Mesenchymal stem cell (in vitro differentiated cells and primary cell): ENCODE results near the gene SNX10.

Experiments
- DNase-seq: peaks from one replicate; pipeline ENCODE4 v3.0.0-alpha.2; 2013
- H2AFZ ChIP-seq: one replicate; pipeline ENCODE4 v1.6.1; 2013; ENCODE audit warnings: low read depth, mild to moderate bottlenecking, control low read depth, inconsistent platforms, low read length, moderate library complexity
- H2AK5ac ChIP-seq: 2 replicates; pipeline ENCODE4 v1.6.1; 2013; ENCODE audit warnings: low read length, moderate library complexity, mild to moderate bottlenecking, inconsistent platforms; ENCODE audit not compliant: severe bottlenecking
- H2BK120ac ChIP-seq: one replicate; pipeline ENCODE4 v1.6.1; 2013; ENCODE audit warnings: low read depth, mild to moderate bottlenecking, inconsistent platforms, low read length, moderate library complexity
- H2BK12ac ChIP-seq, 2 experiments: one replicate each; pipeline ENCODE4 v1.6.1; 2013; ENCODE audit warnings: inconsistent platforms in 2 of 2, low read length in 2 of 2, mild to moderate bottlenecking in 2 of 2, moderate library complexity in 2 of 2, control low read depth in 1 of 2
- H2BK15ac ChIP-seq: one replicate; pipeline ENCODE4 v1.6.1; 2013; ENCODE audit warnings: mild to moderate bottlenecking, low read depth, inconsistent platforms; ENCODE audit not compliant: poor library complexity, severe bottlenecking
- H2BK5ac ChIP-seq: 2 replicates; pipeline ENCODE4 v1.6.1; 2013; ENCODE audit warnings: low read depth, mild to moderate bottlenecking, low read length, control low read depth, inconsistent platforms; ENCODE audit not compliant: poor library complexity, severe bottlenecking
- H3K14ac ChIP-seq, 2 experiments: one replicate each; pipeline ENCODE4 v1.6.1; 2013; ENCODE audit warnings: inconsistent platforms in 2 of 2, low read length in 2 of 2, control low read depth in 1 of 2, mild to moderate bottlenecking in 1 of 2, moderate library complexity in 1 of 2
- H3K18ac ChIP-seq, 2 experiments: one replicate each; pipeline ENCODE4 v1.6.1; 2013; ENCODE audit warnings: inconsistent platforms in 2 of 2, low read length in 2 of 2, control low read depth in 1 of 2, low read depth in 1 of 2, mild to moderate bottlenecking in 1 of 2
- H3K23ac ChIP-seq, 2 experiments: one replicate each; pipeline ENCODE4 v1.6.1; 2013; ENCODE audit warnings: inconsistent platforms in 2 of 2, low read length in 2 of 2, mild to moderate bottlenecking in 2 of 2, moderate library complexity in 2 of 2, control low read depth in 1 of 2
- H3K27ac ChIP-seq: 2 replicates; pipeline ENCODE4 v1.5.1; 2013; ENCODE audit warnings: mild to moderate bottlenecking, moderate library complexity, low read length, control low read depth, inconsistent platforms; ENCODE audit not compliant: poor library complexity, severe bottlenecking
- H3K27me3 ChIP-seq, 2 experiments: 2 replicates each; pipeline versions ENCODE4 v1.6.1 to v1.7.0; 2013; ENCODE audit warnings: low read length in 2 of 2, mild to moderate bottlenecking in 2 of 2, moderate library complexity in 2 of 2, control low read depth in 1 of 2, inconsistent platforms in 1 of 2; ENCODE audit not compliant: control insufficient read depth in 1 of 2, insufficient read depth in 1 of 2
- H3K36me3 ChIP-seq, 2 experiments: 2 replicates each; pipeline versions ENCODE4 v1.6.1 to v1.7.0; 2013; ENCODE audit warnings: low read length in 2 of 2, control low read depth in 1 of 2, inconsistent platforms in 1 of 2, low read depth in 1 of 2, mild to moderate bottlenecking in 1 of 2; ENCODE audit not compliant: insufficient read depth in 2 of 2, control insufficient read depth in 1 of 2
- H3K4ac ChIP-seq, 2 experiments: one replicate each; pipeline ENCODE4 v1.6.1; 2013; ENCODE audit warnings: inconsistent platforms in 2 of 2, low read length in 2 of 2, mild to moderate bottlenecking in 2 of 2, moderate library complexity in 2 of 2, control low read depth in 1 of 2, low read depth in 1 of 2
- H3K4me1 ChIP-seq: 2 replicates; pipeline ENCODE4 v1.6.1; 2013; ENCODE audit warnings: low read depth, low read length, control low read depth; ENCODE audit not compliant: control insufficient read depth, insufficient read depth
- H3K4me2 ChIP-seq: 2 replicates; pipeline ENCODE4 v1.6.1; 2013; ENCODE audit warnings: low read length, mild to moderate bottlenecking, inconsistent platforms; ENCODE audit not compliant: poor library complexity, severe bottlenecking
- H3K4me3 ChIP-seq, 2 experiments: 2 replicates each; pipeline versions ENCODE4 v1.5.1 to v1.7.0; 2013; ENCODE audit warnings: low read length in 2 of 2, mild to moderate bottlenecking in 2 of 2, control low read depth in 1 of 2, low read depth in 1 of 2; ENCODE audit not compliant: insufficient read depth in 1 of 2
- H3K79me1 ChIP-seq: replicated peaks from 2 replicates; pipeline ENCODE4 v1.6.1; 2013; ENCODE audit warnings: mild to moderate bottlenecking, control low read depth, low read length, inconsistent platforms; ENCODE audit not compliant: poor library complexity, severe bottlenecking
- H3K9ac ChIP-seq: 2 replicates; pipeline ENCODE4 v1.7.0; 2013; ENCODE audit warnings: mild to moderate bottlenecking, low read length, moderate library complexity
- H3K9me3 ChIP-seq: 2 replicates; pipeline ENCODE4 v1.7.0; 2013; ENCODE audit warnings: mild to moderate bottlenecking, low read length; ENCODE audit not compliant: control insufficient read depth
- H4K8ac ChIP-seq: one replicate; pipeline ENCODE4 v1.6.1; 2013; ENCODE audit warnings: inconsistent platforms, mild to moderate bottlenecking, low read length, moderate library complexity
- H4K91ac ChIP-seq: one replicate; pipeline ENCODE4 v1.6.1; 2013; ENCODE audit warnings: mild to moderate bottlenecking, low read length, inconsistent platforms
- WGBS: methylation state at CpG from one replicate; pipeline ENCODE4 v1.1.7; 2013; ENCODE audit warnings: mixed read lengths; 5-methylcytosine and 5-hydroxymethylcytosine counted together

SNX10 gene

DNA sequence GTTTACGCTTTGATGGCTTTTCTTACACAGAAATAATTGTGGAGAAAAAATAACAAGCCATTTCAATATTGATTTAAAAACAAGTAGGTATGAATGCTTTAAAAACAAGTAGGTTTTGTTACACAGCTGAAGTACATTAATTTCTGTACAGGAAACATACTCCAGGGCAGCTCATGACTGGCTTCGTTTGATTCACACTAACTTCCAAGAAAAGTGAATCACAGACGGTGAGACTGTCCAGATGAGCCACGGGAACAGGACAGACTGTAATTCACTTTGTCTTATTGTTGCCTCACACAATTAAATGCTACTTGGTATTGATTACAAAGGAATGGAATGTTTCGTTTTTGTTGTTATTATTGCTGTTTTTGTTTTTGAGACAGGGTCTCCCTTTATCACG is 26.6 kb upstream of the SNX10 start:
- H3K4me1 ChIP-seq: no peaks in the 10 kb centered on the region
- no peak overlapping the region for H2BK12ac ChIP-seq
- H4K8ac ChIP-seq: no peak overlapping the region
- no peak overlapping the region for H3K9ac ChIP-seq
- no peak overlapping the region for H3K27ac ChIP-seq
- H3K14ac ChIP-seq: no peak overlapping the region
- H3K4ac ChIP-seq: no peak overlapping the region
- no peak overlapping the region for H2BK120ac ChIP-seq
- no peak overlapping the region for H3K4me2 ChIP-seq
- no peaks in the 10 kb centered on the region for H3K9me3 ChIP-seq
- H2AK5ac ChIP-seq: no peak overlapping the region
- no peak overlapping the region for H2BK5ac ChIP-seq
- H3K36me3 ChIP-seq: no peaks in the 10 kb centered on the region
- H3K23ac ChIP-seq: no peak overlapping the region
- H2AFZ ChIP-seq: no peak overlapping the region
- H4K91ac ChIP-seq: no peak overlapping the region
- no peaks in the 10 kb centered on the region for H3K27me3 ChIP-seq
- 85% methylated on average over 5 of the region's 6 CpGs for WGBS
- no peak overlapping the region for H3K4me3 ChIP-seq
- no peak overlapping the region for H2BK15ac ChIP-seq
- no peaks in the 10 kb centered on the region for H3K79me1 ChIP-seq
- no peak for DNase-seq
- H3K18ac ChIP-seq: no peak overlapping the region

DNA sequence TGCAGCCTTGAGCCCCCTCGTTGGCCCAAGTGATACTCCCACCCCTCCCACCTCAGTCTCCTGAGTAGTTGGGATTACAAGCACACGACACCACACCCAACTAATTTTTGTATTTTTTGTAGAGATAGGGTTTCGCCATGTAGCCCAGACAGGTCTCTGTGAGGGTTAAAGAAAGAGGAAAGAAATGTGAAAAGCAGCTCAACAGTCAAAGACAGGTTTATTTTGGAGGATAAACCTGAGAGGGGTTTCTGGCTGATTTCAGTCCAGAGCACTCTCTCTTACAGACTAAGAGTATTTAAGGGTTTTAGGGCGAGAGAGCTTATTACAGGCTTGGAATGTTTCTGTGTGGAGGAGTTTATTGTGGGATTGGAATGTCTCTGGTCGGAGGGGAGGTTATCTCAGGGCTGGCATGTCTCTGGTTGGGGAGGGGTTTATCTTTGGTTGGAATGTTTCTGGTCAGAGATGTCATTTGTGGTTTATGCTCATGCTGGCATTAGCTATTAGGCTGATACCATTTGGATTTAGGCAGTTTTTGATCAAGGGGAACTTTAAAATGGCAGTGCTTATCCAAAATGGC is 26.1 kb upstream of the SNX10 start:
- 79% methylated on average over 3 of the region's 5 CpGs for WGBS
- H2BK5ac ChIP-seq: no peak overlapping the region
- H3K14ac ChIP-seq: no peak overlapping the region
- no peaks in the 10 kb centered on the region for H3K4me1 ChIP-seq
- H2BK120ac ChIP-seq: no peak overlapping the region
- no peaks in the 10 kb centered on the region for H3K36me3 ChIP-seq
- H3K4me3 ChIP-seq: no peak overlapping the region
- no peak overlapping the region for H3K27ac ChIP-seq
- no peak overlapping the region for H2BK15ac ChIP-seq
- no peak overlapping the region for H3K23ac ChIP-seq
- H4K91ac ChIP-seq: no peak overlapping the region
- H3K9me3 ChIP-seq: no peaks in the 10 kb centered on the region
- H3K18ac ChIP-seq: no peak overlapping the region
- no peak overlapping the region for H2AFZ ChIP-seq
- no peaks in the 10 kb centered on the region for H3K27me3 ChIP-seq
- no peak overlapping the region for H2BK12ac ChIP-seq
- no peak overlapping the region for H3K9ac ChIP-seq
- H3K4me2 ChIP-seq: no peak overlapping the region
- no peak for DNase-seq
- no peak overlapping the region for H2AK5ac ChIP-seq
- H3K79me1 ChIP-seq: no peaks in the 10 kb centered on the region
- no peak overlapping the region for H4K8ac ChIP-seq
- H3K4ac ChIP-seq: no peak overlapping the region

GRCh38 chr7:26267601-26268166 is 24.0 kb upstream of the SNX10 start:
- no peak overlapping the region for H2AFZ ChIP-seq

GRCh38 chr7:26275213-26275612 is 16.4 kb upstream of the SNX10 start:
- no peak overlapping the region for H3K4me2 ChIP-seq
- no peak overlapping the region for H4K8ac ChIP-seq
- H2BK15ac ChIP-seq: no peak overlapping the region
- no peak overlapping the region for H3K23ac ChIP-seq
- H3K36me3 ChIP-seq: no peaks in the 10 kb centered on the region
- no peaks in the 10 kb centered on the region for H3K9me3 ChIP-seq
- no peak overlapping the region for H2BK12ac ChIP-seq
- no peak overlapping the region for H4K91ac ChIP-seq
- no peak overlapping the region for H2BK120ac ChIP-seq
- H3K27me3 ChIP-seq: no peaks in the 10 kb centered on the region
- no peak overlapping the region for H3K18ac ChIP-seq
- H3K4ac ChIP-seq: no peak overlapping the region
- H3K4me1 ChIP-seq: no peaks in the 10 kb centered on the region
- H3K27ac ChIP-seq: no peak overlapping the region
- DNase-seq: no peak
- WGBS: 80% methylated on average over 3 of the region's 3 CpGs
- no peak overlapping the region for H3K4me3 ChIP-seq
- no peak overlapping the region for H2AFZ ChIP-seq
- H3K79me1 ChIP-seq: no peaks in the 10 kb centered on the region
- no peak overlapping the region for H3K9ac ChIP-seq
- no peak overlapping the region for H3K14ac ChIP-seq
- H2BK5ac ChIP-seq: no peak overlapping the region
- H2AK5ac ChIP-seq: no peak overlapping the region

More at GRCh38 chr7:26267601-26268166, 24.0 kb upstream of the SNX10 start:
- H2BK120ac ChIP-seq: no peak overlapping the region
- H3K9me3 ChIP-seq: no peaks in the 10 kb centered on the region
- no peak overlapping the region for H2BK12ac ChIP-seq
- WGBS: 89% methylated on average over 5 of the region's 9 CpGs
- no peak overlapping the region for H4K8ac ChIP-seq
- no peak overlapping the region for H2AK5ac ChIP-seq
- H3K79me1 ChIP-seq: no peaks in the 10 kb centered on the region
- no peak overlapping the region for H3K18ac ChIP-seq
- no peak overlapping the region for H3K4me2 ChIP-seq
- H3K4me1 ChIP-seq: no peaks in the 10 kb centered on the region
- H4K91ac ChIP-seq: no peak overlapping the region
- H2BK5ac ChIP-seq: no peak overlapping the region
- H3K27ac ChIP-seq: no peak overlapping the region
- H2BK15ac ChIP-seq: no peak overlapping the region
- no peak overlapping the region for H3K4me3 ChIP-seq
- H3K27me3 ChIP-seq: no peaks in the 10 kb centered on the region
- H3K23ac ChIP-seq: no peak overlapping the region
- DNase-seq: no peak
- no peak overlapping the region for H3K9ac ChIP-seq
- H3K4ac ChIP-seq: no peak overlapping the region
- H3K14ac ChIP-seq: no peak overlapping the region
- no peaks in the 10 kb centered on the region for H3K36me3 ChIP-seq
